ENCODE data around the gene RAB35.

Gene RAB35

DNA sequence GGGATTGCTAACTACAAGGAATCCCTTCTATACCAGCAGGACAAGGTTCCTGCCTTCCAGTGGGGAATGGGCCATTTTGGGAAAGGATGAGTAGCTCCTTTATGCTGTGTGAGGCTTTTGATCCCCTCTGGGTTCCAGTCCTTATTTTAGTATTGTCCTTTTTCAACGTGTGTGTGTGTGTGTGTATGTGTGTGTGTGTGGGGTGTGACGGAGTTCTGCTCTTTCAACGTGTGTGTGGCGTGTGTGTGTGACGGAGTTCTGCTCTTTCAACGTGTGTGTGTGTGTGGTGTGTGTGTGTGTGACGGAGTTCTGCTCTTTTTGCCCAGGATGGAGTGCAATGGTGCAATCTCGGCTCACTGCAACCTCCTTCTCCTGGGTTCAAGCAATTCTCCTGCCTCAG, 27.4 kb downstream of the RAB35 start:
- no peak overlapping the region for H4K8ac ChIP-seq (ENCODE audit: low read depth, low read length)
- no peak overlapping the region for H3K4ac ChIP-seq (ENCODE audit: low read depth, low read length)
- H3K27ac ChIP-seq (ENCODE audit: low read depth, low read length) = no peak overlapping the region
- H3K23ac ChIP-seq (ENCODE audit: low read length) = no peak overlapping the region
- H3K4me1 ChIP-seq (ENCODE audit: control insufficient read depth, low read depth, low read length) = peaks cover 2% of the 10 kb centered on the region
- H3K4me3 ChIP-seq (ENCODE audit: low read length) = no peak overlapping the region
- no peak overlapping the region for H3K4me2 ChIP-seq (ENCODE audit: low read length)
- H2AK5ac ChIP-seq (ENCODE audit: low read length) = no peak overlapping the region
- no peak overlapping the region for H2BK120ac ChIP-seq (ENCODE audit: low read depth, low read length)
- no peaks in the 10 kb centered on the region for H3K36me3 ChIP-seq (ENCODE audit: control insufficient read depth, insufficient read depth, low read length)
- H3K79me2 ChIP-seq (ENCODE audit: control insufficient read depth, insufficient read depth, low read length) = no peaks in the 10 kb centered on the region
- no peak overlapping the region for H2BK5ac ChIP-seq (ENCODE audit: low read length)
- WGBS (ENCODE audit: extremely low coverage, insufficient coverage, low lambda C conversion rate) = no CpG with 5 or more reads among the region's 8 CpGs
- H3K79me1 ChIP-seq (ENCODE audit: low read length) = no peaks in the 10 kb centered on the region
- H2BK15ac ChIP-seq (replicated peaks; ENCODE audit: low read depth) = no peak overlapping the region
- no peak overlapping the region for H4K5ac ChIP-seq (ENCODE audit: low read length)
- no peak for DNase-seq
- H3K27me3 ChIP-seq (ENCODE audit: insufficient read depth, low read length, poor library complexity) = no peaks in the 10 kb centered on the region
- H3K56ac ChIP-seq (ENCODE audit: low read length) = no peak overlapping the region
- H3K18ac ChIP-seq (ENCODE audit: low read length) = no peak overlapping the region
- no peak overlapping the region for H3K9ac ChIP-seq (ENCODE audit: low read length)

- H3K36me3 ChIP-seq (ENCODE audit: control insufficient read depth, insufficient read depth, low read length) = no peaks in the 10 kb centered on the region
- no peak overlapping the region for H3K4ac ChIP-seq (ENCODE audit: low read depth, low read length)
- peak overlapping the region; percentile 76 for H3K4me2 ChIP-seq (ENCODE audit: low read length)
- no peaks in the 10 kb centered on the region for H3K27me3 ChIP-seq (ENCODE audit: insufficient read depth, low read length, poor library complexity)
- H3K4me1 ChIP-seq (ENCODE audit: control insufficient read depth, low read depth, low read length) = no peaks in the 10 kb centered on the region
- no peaks in the 10 kb centered on the region for H3K79me1 ChIP-seq (ENCODE audit: low read length)
- no peak overlapping the region for H2BK120ac ChIP-seq (ENCODE audit: low read depth, low read length)
- H2BK5ac ChIP-seq (ENCODE audit: low read length) = no peak overlapping the region
- no peak overlapping the region for H4K8ac ChIP-seq (ENCODE audit: low read depth, low read length)
- H3K27ac ChIP-seq (ENCODE audit: low read depth, low read length) = peak overlapping the region; percentile 15
- no peak overlapping the region for H2AK5ac ChIP-seq (ENCODE audit: low read length)
- no CpG with 5 or more reads among the region's 55 CpGs for WGBS (ENCODE audit: extremely low coverage, insufficient coverage, low lambda C conversion rate)
- H2BK15ac ChIP-seq (replicated peaks; ENCODE audit: low read depth) = no peak overlapping the region
- no peak overlapping the region for H4K5ac ChIP-seq (ENCODE audit: low read length)
- no peaks in the 10 kb centered on the region for H3K79me2 ChIP-seq (ENCODE audit: control insufficient read depth, insufficient read depth, low read length)
- no peak overlapping the region for H3K4me3 ChIP-seq (ENCODE audit: low read length)
- peak overlapping the region; percentile 74 for H3K56ac ChIP-seq (ENCODE audit: low read length)
- H3K18ac ChIP-seq (ENCODE audit: low read length) = no peak overlapping the region
- peak; percentile 100 for DNase-seq
- peak overlapping the region; percentile 75 for H3K9ac ChIP-seq (ENCODE audit: low read length)
- no peak overlapping the region for H3K23ac ChIP-seq (ENCODE audit: low read length)
Observed at GRCh38 chr12:120086801-120087621, 29.5 kb downstream of the RAB35 start.

- Histone ChIP-seq H4K5ac (ENCODE audit: low read length) (no peak overlapping the region), H3K9ac (ENCODE audit: low read length) (no peak overlapping the region), H2AK5ac (ENCODE audit: low read length) (no peak overlapping the region), H3K4me2 (ENCODE audit: low read length) (no peak overlapping the region), H3K79me2 (ENCODE audit: control insufficient read depth, insufficient read depth, low read length) (no peaks in the 10 kb centered on the region), H3K4me1 (ENCODE audit: control insufficient read depth, low read depth, low read length) (no peaks in the 10 kb centered on the region), H3K4ac (ENCODE audit: low read depth, low read length) (no peak overlapping the region), H3K56ac (ENCODE audit: low read length) (peak overlapping the region; percentile 6), H3K4me3 (ENCODE audit: low read length) (no peak overlapping the region), H2BK5ac (ENCODE audit: low read length) (no peak overlapping the region), H3K18ac (ENCODE audit: low read length) (peak overlapping the region; percentile 30), H3K27me3 (ENCODE audit: insufficient read depth, low read length, poor library complexity) (no peaks in the 10 kb centered on the region), H3K23ac (ENCODE audit: low read length) (no peak overlapping the region), H2BK15ac (replicated peaks; ENCODE audit: low read depth) (no peak overlapping the region), H3K36me3 (ENCODE audit: control insufficient read depth, insufficient read depth, low read length) (no peaks in the 10 kb centered on the region), H4K8ac (ENCODE audit: low read depth, low read length) (no peak overlapping the region), H3K27ac (ENCODE audit: low read depth, low read length) (no peak overlapping the region), H2BK120ac (ENCODE audit: low read depth, low read length) (no peak overlapping the region), H3K79me1 (ENCODE audit: low read length) (no peaks in the 10 kb centered on the region)
- no CpG with 5 or more reads among the region's 6 CpGs for WGBS (ENCODE audit: extremely low coverage, insufficient coverage, low lambda C conversion rate)
- DNase-seq = peak; percentile 55
Observed at GRCh38 chr12:120085920-120086645, 30.5 kb downstream of the RAB35 start.

GRCh38 chr12:120081641-120082040, 34.9 kb downstream of the RAB35 start:
- no peak overlapping the region for H3K18ac ChIP-seq (ENCODE audit: low read length)
- WGBS (ENCODE audit: extremely low coverage, insufficient coverage, low lambda C conversion rate) = no CpG with 5 or more reads among the region's 2 CpGs

DNA sequence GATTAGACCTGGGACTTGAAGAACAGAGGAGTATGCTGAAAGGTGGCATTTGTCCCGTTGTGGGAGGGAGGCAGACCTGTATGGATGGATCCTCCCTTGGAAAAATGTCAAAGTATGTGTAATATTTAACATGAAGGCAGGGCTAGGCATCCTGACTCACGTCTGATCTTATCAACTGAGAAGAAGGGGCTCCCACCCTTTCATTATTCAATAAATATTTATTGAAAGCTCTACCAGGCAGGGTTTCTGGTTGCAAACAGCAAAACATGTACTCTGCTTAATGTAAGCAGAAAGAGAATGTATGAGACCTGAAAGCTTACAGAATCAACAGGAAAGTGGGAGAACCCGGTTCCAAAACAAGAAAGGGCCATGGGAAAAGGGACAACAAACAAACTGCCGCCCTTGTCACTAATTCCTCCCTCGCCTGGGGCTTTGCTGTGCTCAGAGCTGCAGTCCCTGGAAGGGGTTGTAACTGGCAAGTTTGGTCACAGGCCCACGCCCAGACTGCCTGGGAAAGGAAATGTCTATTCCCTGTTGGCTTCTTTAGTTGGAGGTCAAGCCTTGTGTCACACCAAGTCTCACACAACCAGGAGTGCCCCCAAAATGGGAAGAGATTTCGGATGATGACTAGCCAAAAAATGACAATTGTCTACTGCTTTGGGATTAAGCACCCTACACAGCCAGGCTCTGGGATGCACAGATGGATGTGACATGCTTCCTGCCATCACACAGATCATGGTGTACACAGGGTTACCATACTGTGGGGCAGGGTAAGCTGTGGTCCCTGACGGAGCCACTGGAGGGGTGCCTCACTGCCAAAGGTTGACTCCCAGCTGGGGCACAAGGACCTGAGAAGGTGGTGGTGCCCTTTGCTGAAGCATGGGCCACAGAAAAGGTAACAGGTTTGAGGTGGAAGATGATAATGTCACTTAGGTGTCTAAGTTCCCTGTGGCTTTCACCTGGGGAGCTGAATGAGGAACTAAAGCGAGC, 36.8 kb downstream of the RAB35 start:
- Histone ChIP-seq H2BK15ac (replicated peaks; ENCODE audit: low read depth) (no peak overlapping the region), H2BK120ac (ENCODE audit: low read depth, low read length) (no peak overlapping the region), H2BK5ac (ENCODE audit: low read length) (no peak overlapping the region), H3K27me3 (ENCODE audit: insufficient read depth, low read length, poor library complexity) (no peaks in the 10 kb centered on the region), H4K8ac (ENCODE audit: low read depth, low read length) (no peak overlapping the region), H3K36me3 (ENCODE audit: control insufficient read depth, insufficient read depth, low read length) (no peaks in the 10 kb centered on the region), H3K79me1 (ENCODE audit: low read length) (no peaks in the 10 kb centered on the region), H3K4me2 (ENCODE audit: low read length) (no peak overlapping the region), H3K4me3 (ENCODE audit: low read length) (no peak overlapping the region), H3K79me2 (ENCODE audit: control insufficient read depth, insufficient read depth, low read length) (no peaks in the 10 kb centered on the region), H3K18ac (ENCODE audit: low read length) (no peak overlapping the region), H3K4me1 (ENCODE audit: control insufficient read depth, low read depth, low read length) (no peaks in the 10 kb centered on the region), H3K23ac (ENCODE audit: low read length) (no peak overlapping the region), H3K9ac (ENCODE audit: low read length) (no peak overlapping the region), H3K56ac (ENCODE audit: low read length) (no peak overlapping the region), H4K5ac (ENCODE audit: low read length) (no peak overlapping the region), H2AK5ac (ENCODE audit: low read length) (no peak overlapping the region), H3K27ac (ENCODE audit: low read depth, low read length) (no peak overlapping the region), H3K4ac (ENCODE audit: low read depth, low read length) (no peak overlapping the region)
- DNase-seq = no peak
- no CpG with 5 or more reads among the region's 9 CpGs for WGBS (ENCODE audit: extremely low coverage, insufficient coverage, low lambda C conversion rate)

More at GRCh38 chr12:120081641-120082040, 34.9 kb downstream of the RAB35 start:
- Histone ChIP-seq H2AK5ac (ENCODE audit: low read length) (no peak overlapping the region), H3K27ac (ENCODE audit: low read depth, low read length) (no peak overlapping the region), H3K79me1 (ENCODE audit: low read length) (no peaks in the 10 kb centered on the region), H3K36me3 (ENCODE audit: control insufficient read depth, insufficient read depth, low read length) (no peaks in the 10 kb centered on the region), H3K4me2 (ENCODE audit: low read length) (no peak overlapping the region), H3K23ac (ENCODE audit: low read length) (no peak overlapping the region), H3K4me3 (ENCODE audit: low read length) (no peak overlapping the region), H3K27me3 (ENCODE audit: insufficient read depth, low read length, poor library complexity) (no peaks in the 10 kb centered on the region), H3K79me2 (ENCODE audit: control insufficient read depth, insufficient read depth, low read length) (no peaks in the 10 kb centered on the region), H2BK120ac (ENCODE audit: low read depth, low read length) (no peak overlapping the region), H2BK15ac (replicated peaks; ENCODE audit: low read depth) (no peak overlapping the region), H4K5ac (ENCODE audit: low read length) (no peak overlapping the region), H3K4me1 (ENCODE audit: control insufficient read depth, low read depth, low read length) (no peaks in the 10 kb centered on the region), H4K8ac (ENCODE audit: low read depth, low read length) (no peak overlapping the region), H3K9ac (ENCODE audit: low read length) (no peak overlapping the region), H3K4ac (ENCODE audit: low read depth, low read length) (no peak overlapping the region), H2BK5ac (ENCODE audit: low read length) (no peak overlapping the region), H3K56ac (ENCODE audit: low read length) (no peak overlapping the region)
- DNase-seq = no peak
